Lower leg skin (tissue), 3 donors: ENCODE measurements around the gene KIAA0930.

ENCODE experiments used
- CTCF ChIP-seq, 3 donors: fragments of 450-650 bp; IDR thresholded peaks; one replicate each; pipeline ENCODE4 v1.5.1; 2016; ENCODE audit warnings: antibody characterized with exemption in 3 of 3, mild to moderate bottlenecking in 3 of 3, moderate library complexity in 2 of 3
- POLR2A ChIP-seq, 2 donors: fragments of 450-650 bp; IDR thresholded peaks; one replicate each; pipeline ENCODE4 v1.6.1; 2016 to 2017; ENCODE audit warnings: antibody characterized with exemption in 2 of 2, mild to moderate bottlenecking in 1 of 2, moderate library complexity in 1 of 2

- no peak for TF ChIP-seq CTCF (IDR thresholded peaks at IDR 0.05)
- TF ChIP-seq POLR2A (IDR thresholded peaks at IDR 0.05): no peak
Observed at GRCh38 chr22:45212306-45212709, 28.4 kb downstream of the KIAA0930 start.
